GM12872 (cell line): ENCODE data around the gene TCEANC.
A peak's percentile ranks its signal among the peaks of the same experiment; 100 is the strongest.

Experiments
- TF ChIP-seq, protein P1 (sequence below): IDR thresholded peaks from 3 replicates; pipeline ENCODE4 v1.5.1; 2011; ENCODE audit warnings: low read depth, mild to moderate bottlenecking, low read length, moderate library complexity; ENCODE audit not compliant: insufficient read depth

TCEANC gene

DNA sequence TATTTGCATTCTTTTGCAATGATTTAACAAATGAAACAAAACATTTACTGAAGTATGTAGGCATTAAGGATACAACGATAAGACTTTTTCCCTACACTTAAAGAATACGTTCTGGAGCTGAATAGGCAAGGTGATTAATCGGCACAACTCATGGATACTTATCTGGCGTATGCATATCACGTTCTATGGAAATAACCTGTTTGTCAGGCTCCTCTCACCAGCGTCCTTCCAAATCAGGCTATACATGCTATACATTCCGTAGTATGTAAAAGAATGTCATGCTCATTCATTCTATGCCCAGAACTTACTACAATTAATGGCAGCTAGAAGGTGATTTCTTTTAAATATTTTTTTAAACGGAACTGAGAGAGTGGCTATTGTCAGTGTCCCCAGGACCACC is 25.6 kb upstream of the TCEANC start:
- TF ChIP-seq, protein P1, sequence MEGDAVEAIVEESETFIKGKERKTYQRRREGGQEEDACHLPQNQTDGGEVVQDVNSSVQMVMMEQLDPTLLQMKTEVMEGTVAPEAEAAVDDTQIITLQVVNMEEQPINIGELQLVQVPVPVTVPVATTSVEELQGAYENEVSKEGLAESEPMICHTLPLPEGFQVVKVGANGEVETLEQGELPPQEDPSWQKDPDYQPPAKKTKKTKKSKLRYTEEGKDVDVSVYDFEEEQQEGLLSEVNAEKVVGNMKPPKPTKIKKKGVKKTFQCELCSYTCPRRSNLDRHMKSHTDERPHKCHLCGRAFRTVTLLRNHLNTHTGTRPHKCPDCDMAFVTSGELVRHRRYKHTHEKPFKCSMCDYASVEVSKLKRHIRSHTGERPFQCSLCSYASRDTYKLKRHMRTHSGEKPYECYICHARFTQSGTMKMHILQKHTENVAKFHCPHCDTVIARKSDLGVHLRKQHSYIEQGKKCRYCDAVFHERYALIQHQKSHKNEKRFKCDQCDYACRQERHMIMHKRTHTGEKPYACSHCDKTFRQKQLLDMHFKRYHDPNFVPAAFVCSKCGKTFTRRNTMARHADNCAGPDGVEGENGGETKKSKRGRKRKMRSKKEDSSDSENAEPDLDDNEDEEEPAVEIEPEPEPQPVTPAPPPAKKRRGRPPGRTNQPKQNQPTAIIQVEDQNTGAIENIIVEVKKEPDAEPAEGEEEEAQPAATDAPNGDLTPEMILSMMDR, result no peak

DNA sequence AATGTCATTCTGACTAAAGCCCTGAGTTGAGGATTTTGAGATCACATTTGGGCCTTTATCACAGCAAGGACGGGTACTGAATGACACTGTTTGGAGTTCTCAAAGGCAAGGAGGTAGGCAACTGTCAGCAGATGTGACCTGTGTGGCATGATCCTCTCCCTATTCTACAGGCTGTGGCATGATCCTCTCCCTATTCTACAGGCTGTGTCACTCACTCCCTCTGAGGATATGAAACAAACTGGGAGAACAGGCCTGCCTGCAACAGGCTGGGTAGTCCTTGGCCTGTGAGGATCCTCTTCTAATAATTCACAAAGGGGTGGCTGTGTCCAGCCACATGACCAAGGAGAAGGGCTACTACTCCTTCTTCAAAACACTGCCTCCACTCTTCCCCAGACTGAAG is 14.9 kb upstream of the TCEANC start:
- TF ChIP-seq, protein P1, result no peak

DNA sequence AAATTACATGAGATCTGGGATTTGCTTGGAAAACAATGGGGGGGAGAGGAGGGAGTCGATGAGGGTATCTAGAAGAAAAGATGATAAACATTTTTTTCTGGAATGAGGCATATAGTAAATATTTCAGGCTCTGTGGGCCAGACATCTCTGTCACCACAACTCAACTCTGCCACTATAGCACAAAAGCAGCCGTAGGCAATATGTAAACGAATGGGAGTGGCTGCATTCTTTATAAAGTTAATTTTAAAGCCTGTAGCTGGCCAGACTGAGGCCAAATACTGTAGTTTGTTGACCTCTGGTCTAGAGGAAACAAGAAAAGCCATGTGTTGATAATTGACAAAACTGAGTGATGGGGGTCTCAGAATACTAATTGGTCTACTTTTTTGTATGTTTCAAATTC is 14.1 kb upstream of the TCEANC start:
- TF ChIP-seq, protein P1, result no peak

DNA sequence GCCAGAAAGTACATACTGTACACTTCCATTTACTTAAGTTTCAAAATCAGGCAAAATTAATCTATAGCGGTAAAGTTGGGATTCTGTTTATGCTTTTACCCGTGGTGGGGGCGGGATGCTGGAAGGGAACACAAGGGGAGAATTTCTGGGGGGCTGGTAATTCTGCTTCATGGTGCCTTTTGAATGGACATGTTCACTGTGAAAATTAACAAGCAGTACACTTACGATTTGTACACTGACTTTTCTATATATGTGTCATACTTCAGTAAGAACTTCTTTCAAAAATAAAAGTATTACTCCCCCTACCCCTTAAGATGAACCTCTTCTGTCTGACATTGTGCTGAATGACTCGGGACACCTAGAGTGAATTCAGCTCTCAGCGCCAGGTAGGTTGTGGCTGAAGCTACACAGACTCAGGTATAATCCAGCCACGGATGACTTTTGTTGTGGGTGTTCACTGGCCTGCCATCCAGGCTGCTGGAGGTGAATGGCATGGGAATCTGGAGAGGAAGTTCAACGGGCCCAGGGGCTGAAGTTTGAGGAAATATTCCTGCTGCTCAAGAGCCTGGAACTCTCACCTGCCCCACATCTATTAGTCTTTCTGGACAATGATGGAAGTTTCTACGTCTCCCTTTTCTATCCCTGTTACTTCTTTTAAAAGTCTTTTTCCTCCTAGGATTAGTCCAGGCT is 7.3 kb upstream of the TCEANC start:
- TF ChIP-seq, protein P1, result no peak

DNA sequence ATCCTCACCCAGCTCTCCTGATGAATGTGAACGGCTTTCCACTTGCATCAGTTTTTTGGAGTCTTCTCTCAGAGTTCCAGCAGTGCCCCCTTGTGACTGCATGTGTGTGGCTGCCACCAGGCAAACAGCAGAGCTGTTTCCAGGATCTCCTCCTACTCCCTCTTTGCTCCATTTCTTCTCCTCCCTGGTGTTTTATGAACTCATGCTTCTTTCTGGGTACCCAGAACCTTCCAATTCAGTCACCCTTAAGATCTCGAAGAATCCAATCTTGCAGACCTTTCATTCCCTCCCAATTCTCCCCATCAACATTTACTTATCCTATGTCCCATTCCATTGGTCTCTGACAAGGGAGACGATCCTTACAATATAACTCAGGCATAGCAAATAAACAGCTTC is 6.8 kb upstream of the TCEANC start:
- TF ChIP-seq, protein P1, result peak; percentile 67

DNA sequence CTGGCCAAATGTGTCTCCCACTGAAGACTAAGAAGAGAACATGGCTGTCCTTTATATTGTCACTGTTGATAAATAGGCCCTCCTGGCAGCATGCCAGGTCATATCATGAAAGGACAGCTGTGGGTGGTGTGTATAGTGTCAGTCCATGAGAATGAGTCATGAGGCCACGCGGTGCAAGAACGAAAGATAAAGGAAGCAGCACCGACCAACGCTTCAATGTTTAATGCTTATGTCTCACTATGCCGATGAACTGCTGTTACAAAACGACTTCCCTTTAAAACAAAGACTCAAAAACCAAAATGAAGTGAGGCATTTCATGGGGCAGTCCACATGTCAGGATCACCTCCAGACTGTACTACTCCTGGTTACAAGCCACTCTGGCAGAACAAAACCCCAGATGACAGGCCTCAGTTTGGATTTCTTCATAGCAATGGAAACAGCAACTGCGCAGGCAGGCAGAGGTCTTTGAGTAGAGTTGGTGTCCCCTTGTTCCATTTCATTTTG is 5.2 kb upstream of the TCEANC start:
- TF ChIP-seq, protein P1, result no peak

DNA sequence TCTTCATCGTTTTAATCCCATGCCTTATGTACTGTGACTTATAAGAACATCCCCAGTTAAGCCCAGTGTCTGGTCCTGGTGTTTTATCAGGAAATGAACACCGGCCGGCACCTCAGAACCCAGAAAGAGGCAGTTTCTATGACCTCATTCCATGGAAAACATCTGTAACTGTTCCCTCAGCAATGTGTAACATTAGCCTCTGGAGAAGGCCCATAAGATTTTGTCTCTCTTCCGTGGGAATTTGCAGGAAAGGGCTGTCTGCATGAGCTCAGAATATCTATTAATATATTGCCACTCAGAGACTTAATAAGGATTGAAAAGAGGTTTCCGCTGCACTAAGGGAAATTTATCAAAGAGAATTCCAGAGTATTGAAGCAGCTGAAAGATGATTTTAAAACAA is 3.1 kb upstream of the TCEANC start:
- TF ChIP-seq, protein P1, result no peak
